IMR-90 (cell line): ENCODE data around the gene ARHGEF7. TPM values are rescaled to one million over a fixed set of nuclear protein-coding genes. Genes with fewer than 3 reads are reported as not detected.
"Not testable (repeated sequence)": the region's sequence is repeated elsewhere in the genome, so short reads cannot be mapped to it uniquely, and the experiment has no call there.

Experiments used
- ATAC-seq: fragments of 200-7000 bp; cut with Tn5 transposase; 2 replicates; pipeline ENCODE4 v1.9.1; 2020; ENCODE audit warnings: low read depth, mild to moderate bottlenecking, moderate library complexity
- BruUV-seq: library from RNA; stranded (reverse); fragments of 400-500 nt; replicated peaks from 2 replicates; lab custom pipeline; 2021; lab: Mats Ljungman, UMichigan
- CTCF ChIA-PET: fragments of 300-600 bp; formaldehyde crosslinking; extraction: SDS; loops from one replicate; lab custom pipeline; 2021; ENCODE audit warnings: antibody characterized with exemption; lab: Yijun Ruan, JAX
- POLR2A ChIA-PET: fragments of 300-600 bp; sonication (Branson Sonifier 250); formaldehyde crosslinking; loops from one replicate; lab custom pipeline; 2022; ENCODE audit warnings: antibody characterized with exemption; ENCODE audit not compliant: unreplicated experiment; lab: Charles Lee
- DNase-seq: peaks from one replicate; pipeline ENCODE4 v3.0.0; 2013
- H2AFZ ChIP-seq: replicated peaks from 2 replicates; pipeline ENCODE3; 2013; ENCODE audit warnings: low read length, mild to moderate bottlenecking; ENCODE audit not compliant: poor library complexity
- H2AK5ac ChIP-seq: 2 replicates; pipeline ENCODE4 v1.6.1; 2013; ENCODE audit warnings: low read depth, low read length, inconsistent platforms
- H2AK9ac ChIP-seq: replicated peaks from 2 replicates; pipeline ENCODE3; 2013; ENCODE audit warnings: mild to moderate bottlenecking, low read depth, low read length, moderate library complexity; ENCODE audit not compliant: poor library complexity
- H2BK120ac ChIP-seq: 2 replicates; pipeline ENCODE4 v1.6.1; 2013; ENCODE audit warnings: low read depth, low read length, inconsistent platforms
- H2BK15ac ChIP-seq: 3 replicates; pipeline ENCODE4 v1.6.1; 2013; ENCODE audit warnings: low read depth, low read length, inconsistent platforms
- H2BK20ac ChIP-seq: 2 replicates; pipeline ENCODE4 v1.6.1; 2013; ENCODE audit warnings: low read depth, mild to moderate bottlenecking, inconsistent platforms, low read length, moderate library complexity
- H2BK5ac ChIP-seq: 2 replicates; pipeline ENCODE4 v1.6.1; 2013; ENCODE audit warnings: mild to moderate bottlenecking, low read depth, low read length, inconsistent platforms; ENCODE audit not compliant: poor library complexity, severe bottlenecking
- H3K14ac ChIP-seq: replicated peaks from 2 replicates; pipeline ENCODE4 v1.6.1; 2013; ENCODE audit warnings: low read depth, low read length, inconsistent platforms
- H3K18ac ChIP-seq: 2 replicates; pipeline ENCODE4 v1.6.1; 2013; ENCODE audit warnings: low read depth, low read length, control low read depth
- H3K23ac ChIP-seq: 2 replicates; pipeline ENCODE4 v1.6.1; 2013; ENCODE audit warnings: low read depth, low read length, inconsistent platforms
- H3K27ac ChIP-seq: 2 replicates; pipeline ENCODE4 v1.5.1; 2013; ENCODE audit warnings: mild to moderate bottlenecking, control low read depth, low read length; ENCODE audit not compliant: insufficient read depth
- H3K27me3 ChIP-seq: 2 replicates; pipeline ENCODE4 v1.6.1; 2013; ENCODE audit warnings: low read length; ENCODE audit not compliant: control insufficient read depth, insufficient read depth
- H3K36me3 ChIP-seq: 2 replicates; pipeline ENCODE4 v1.6.1; 2013; ENCODE audit warnings: low read length, mixed read lengths; ENCODE audit not compliant: control insufficient read depth, insufficient read depth
- H3K4ac ChIP-seq: 2 replicates; pipeline ENCODE4 v1.6.1; 2013; ENCODE audit warnings: low read depth, low read length, inconsistent platforms
- H3K4me1 ChIP-seq: 2 replicates; pipeline ENCODE4 v1.6.1; 2013; ENCODE audit warnings: low read length, mixed read lengths; ENCODE audit not compliant: control insufficient read depth, insufficient read depth
- H3K4me2 ChIP-seq: 2 replicates; pipeline ENCODE4 v1.6.1; 2013; ENCODE audit warnings: low read depth, mild to moderate bottlenecking, control low read depth, low read length, moderate library complexity
- H3K4me3 ChIP-seq: 2 replicates; pipeline ENCODE4 v1.5.1; 2013; ENCODE audit warnings: low read depth, mild to moderate bottlenecking, control low read depth, low read length, moderate library complexity; ENCODE audit not compliant: insufficient read depth
- H3K56ac ChIP-seq: 2 replicates; pipeline ENCODE4 v1.6.1; 2013; ENCODE audit warnings: low read length, inconsistent platforms; ENCODE audit not compliant: insufficient read depth; ENCODE audit errors: extremely low read depth
- H3K79me1 ChIP-seq, 2 experiments: 2 replicates each; pipeline ENCODE4 v1.6.1; 2013; ENCODE audit warnings: low read length in 2 of 2, inconsistent platforms in 1 of 2, low read depth in 1 of 2
- H3K9ac ChIP-seq: 2 replicates; pipeline ENCODE4 v1.6.1; 2013; ENCODE audit warnings: low read depth, low read length, control low read depth
- H3K9me1 ChIP-seq: 2 replicates; pipeline ENCODE4 v1.6.1; 2013; ENCODE audit warnings: low read length, inconsistent platforms; ENCODE audit not compliant: insufficient read depth
- H3K9me3 ChIP-seq: 2 replicates; pipeline ENCODE4 v1.6.1; 2013; ENCODE audit warnings: low read length; ENCODE audit not compliant: control insufficient read depth, insufficient read depth
- H4K20me1 ChIP-seq: 2 replicates; pipeline ENCODE4 v1.6.1; 2013; ENCODE audit warnings: low read length, inconsistent platforms; ENCODE audit not compliant: insufficient read depth
- H4K5ac ChIP-seq: 2 replicates; pipeline ENCODE4 v1.6.1; 2013; ENCODE audit warnings: mild to moderate bottlenecking, low read depth, low read length, control low read depth
- H4K8ac ChIP-seq, 2 experiments: 2 replicates each; pipeline ENCODE4 v1.6.1; 2013; ENCODE audit warnings: low read depth in 2 of 2, low read length in 2 of 2, control low read depth in 1 of 2, inconsistent platforms in 1 of 2
- H4K91ac ChIP-seq: 2 replicates; pipeline ENCODE4 v1.6.1; 2013; ENCODE audit warnings: low read depth, low read length, inconsistent platforms; ENCODE audit not compliant: insufficient read depth
- WGBS, 2 experiments: methylation state at CpG; one replicate each; pipeline versions ENCODE4 v1.1.5 to v1.1.7; 2013; ENCODE audit warnings: missing lambda C conversion rate in 2 of 2; ENCODE audit not compliant: insufficient read length in 1 of 2; ENCODE audit errors: extremely low coverage in 2 of 2; 5-methylcytosine and 5-hydroxymethylcytosine counted together
- dilution Hi-C: fragments of 300-500 bp; cut with HindIII; formaldehyde crosslinking; loops from one replicate; pipeline ENCODE4 v1.14.3; 2018; ENCODE audit warnings: low sequenced_read_pairs; ENCODE audit not compliant: unreplicated experiment
- in situ Hi-C: fragments of 300-500 bp; cut with MboI; formaldehyde crosslinking; loops from 3 replicates; pipeline ENCODE4 v1.14.3; 2019; ENCODE audit warnings: low sequenced_read_pairs, inconsistent platforms, mixed read lengths
- intact Hi-C: fragments of 100-400 bp; cut with micrococcal nuclease; formaldehyde crosslinking; loops from 2 replicates; pipeline ENCODE4 v1.10.0; 2022
- polyA plus RNA-seq, 3 experiments: library from polyadenylated mRNA; depleted of rRNA; stranded (reverse); fragments of >200 nt; gene quantifications; 2 replicates each; pipeline ENCODE4 v1.2.3, GENCODE V29; 2012; ENCODE audit warnings: low replicate concordance in 1 of 3
- total RNA-seq: library from RNA; depleted of rRNA; stranded (reverse); fragments of >200 nt; gene quantifications from 2 replicates; pipeline ENCODE4 v1.2.3, GENCODE V29; 2012
- TF ChIP-seq, protein P1 (sequence below): fragments of 150-350 bp; IDR thresholded peaks from 2 replicates; pipeline ENCODE4 v1.6.1; 2016; ENCODE audit warnings: low read depth, mild to moderate bottlenecking, low read length, moderate library complexity, borderline replicate concordance

Gene ARHGEF7
- total and polyA plus RNA-seq, 2 of the 4 experiments (the other 2 are of a cell fraction) = 32.9 to 59.0 TPM

DNA sequence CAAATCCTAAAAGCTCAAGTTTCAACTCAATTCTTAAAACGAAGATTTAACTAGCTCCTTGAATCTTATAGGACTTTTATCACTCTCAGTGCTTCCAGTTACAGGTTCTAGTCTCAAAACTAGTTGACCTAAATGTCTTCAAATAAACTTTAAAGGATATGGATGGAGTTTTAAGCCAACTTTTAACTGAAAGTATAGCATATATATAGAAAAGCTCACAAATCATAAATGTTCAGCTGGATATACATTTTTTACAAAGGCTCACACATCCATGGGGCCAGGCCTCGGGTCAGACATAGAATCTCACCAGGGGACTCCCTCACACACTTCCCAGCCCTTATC lies 47.1 kb upstream of the ARHGEF7 start (continued):
- TF ChIP-seq, protein P1, sequence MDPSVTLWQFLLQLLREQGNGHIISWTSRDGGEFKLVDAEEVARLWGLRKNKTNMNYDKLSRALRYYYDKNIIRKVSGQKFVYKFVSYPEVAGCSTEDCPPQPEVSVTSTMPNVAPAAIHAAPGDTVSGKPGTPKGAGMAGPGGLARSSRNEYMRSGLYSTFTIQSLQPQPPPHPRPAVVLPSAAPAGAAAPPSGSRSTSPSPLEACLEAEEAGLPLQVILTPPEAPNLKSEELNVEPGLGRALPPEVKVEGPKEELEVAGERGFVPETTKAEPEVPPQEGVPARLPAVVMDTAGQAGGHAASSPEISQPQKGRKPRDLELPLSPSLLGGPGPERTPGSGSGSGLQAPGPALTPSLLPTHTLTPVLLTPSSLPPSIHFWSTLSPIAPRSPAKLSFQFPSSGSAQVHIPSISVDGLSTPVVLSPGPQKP = no peak

DNA sequence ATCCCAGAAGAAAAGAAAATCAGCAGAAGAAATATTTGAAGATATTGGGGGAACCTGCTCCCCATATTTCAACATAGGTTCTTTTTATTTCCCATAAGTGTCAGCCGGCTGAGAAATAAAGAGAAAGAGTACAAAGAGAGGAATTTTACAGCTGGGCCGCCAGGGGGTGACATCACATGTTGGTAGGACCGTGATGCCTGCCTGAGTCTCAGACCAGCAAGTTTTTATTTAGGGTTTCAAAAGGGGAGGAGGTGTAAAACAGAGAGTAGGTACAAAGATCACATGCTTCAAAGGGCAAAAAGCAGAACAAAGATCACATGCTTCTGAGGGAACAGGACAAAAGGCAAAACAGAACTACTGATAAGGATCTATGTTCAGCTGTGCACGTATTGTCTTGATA lies 44.0 kb upstream of the ARHGEF7 start:
- H3K36me3 ChIP-seq, H2AK9ac ChIP-seq, H3K4ac ChIP-seq, H3K4me1 ChIP-seq, H3K9me3 ChIP-seq, POLR2A ChIA-PET, H2AFZ ChIP-seq, H3K56ac ChIP-seq, CTCF ChIA-PET, H3K4me3 ChIP-seq, H2AK5ac ChIP-seq, H2BK15ac ChIP-seq, H4K20me1 ChIP-seq, H4K8ac ChIP-seq, H3K23ac ChIP-seq, H3K4me2 ChIP-seq, H3K79me1 ChIP-seq, H3K14ac ChIP-seq, H3K9ac ChIP-seq, H2BK20ac ChIP-seq, H4K91ac ChIP-seq, H3K27ac ChIP-seq, H2BK5ac ChIP-seq, dilution Hi-C loops, ATAC-seq, in situ Hi-C loops, BruUV-seq, H2BK120ac ChIP-seq, H3K18ac ChIP-seq, DNase-seq, H3K9me1 ChIP-seq, H4K5ac ChIP-seq, intact Hi-C loops: not testable (repeated sequence)
- peaks cover 11% of the 10 kb centered on the region; the same call in 1 of the 2 replicates for H3K27me3 ChIP-seq
- 83% methylated on average over 1 of the region's 4 CpGs; no CpG with 5 or more reads in 1 of the 2 experiments for WGBS, 2 experiments

- H2AK5ac ChIP-seq, H2BK120ac ChIP-seq, H2BK5ac ChIP-seq, H3K9ac ChIP-seq, H3K79me1 ChIP-seq, ATAC-seq, H2BK15ac ChIP-seq, H3K9me3 ChIP-seq, H3K27ac ChIP-seq, H3K18ac ChIP-seq, H4K91ac ChIP-seq, BruUV-seq, H3K14ac ChIP-seq, POLR2A ChIA-PET, H4K5ac ChIP-seq, intact Hi-C loops, DNase-seq, CTCF ChIA-PET, H3K4me1 ChIP-seq, H3K4ac ChIP-seq, H4K20me1 ChIP-seq, H3K4me3 ChIP-seq, dilution Hi-C loops, H3K36me3 ChIP-seq, H3K9me1 ChIP-seq, H3K23ac ChIP-seq, H4K8ac ChIP-seq, H2BK20ac ChIP-seq, H2AFZ ChIP-seq, in situ Hi-C loops, H2AK9ac ChIP-seq, H3K56ac ChIP-seq, H3K4me2 ChIP-seq: not testable (repeated sequence)
- H3K27me3 ChIP-seq = peaks cover 11% of the 10 kb centered on the region; the same call in 1 of the 2 replicates
- no CpG with 5 or more reads among the region's 7 CpGs for WGBS, 2 experiments
Observed at GRCh38 chr13:111071526-111071925, 43.6 kb upstream of the ARHGEF7 start.
